HEK293 (cell line): Measurements from ENCODE around the gene KDM4C.

Experiments
- CTCF ChIA-PET: fragments of 350-600 bp; formaldehyde crosslinking; extraction: SDS; loops from one replicate; lab custom pipeline; 2021; ENCODE audit warnings: antibody characterized with exemption; lab: Yijun Ruan, JAX
- POLR2A ChIA-PET: fragments of 300-600 bp; formaldehyde crosslinking; extraction: SDS; loops from one replicate; lab custom pipeline; 2020; ENCODE audit warnings: antibody characterized with exemption, inconsistent platforms; lab: Yijun Ruan, JAX
- H3K27ac ChIP-seq: fragments of 200-500 bp; sonication (Bioruptor generic); 2 replicates; pipeline ENCODE4 v1.5.1; 2014; ENCODE audit warnings: low read depth, low read length, control low read depth, inconsistent platforms; ENCODE audit errors: extremely low read depth
- H3K36me3 ChIP-seq, 2 experiments: fragments of 200-500 bp in 1 of 2; sonication (Bioruptor generic) in 1 of 2; 1 replicate in 1 of 2; 2 replicates in 1 of 2; pipeline ENCODE4 v1.5.1; 2014 to 2017; ENCODE audit warnings: inconsistent platforms in 2 of 2, low read length in 2 of 2; ENCODE audit not compliant: control insufficient read depth in 2 of 2, insufficient read depth in 1 of 2
- H3K4me1 ChIP-seq: fragments of 200-500 bp; sonication (Bioruptor generic); 2 replicates; pipeline ENCODE4 v1.5.1; 2014; ENCODE audit warnings: mild to moderate bottlenecking, low read length, inconsistent platforms; ENCODE audit not compliant: control insufficient read depth, insufficient read depth
- H3K4me3 ChIP-seq: 2 replicates; pipeline ENCODE4 v1.5.1; 2011; ENCODE audit warnings: low read depth, mild to moderate bottlenecking, control low read depth, low read length, moderate library complexity
- H3K9me3 ChIP-seq: fragments of 200-500 bp; sonication (Bioruptor generic); 2 replicates; pipeline ENCODE4 v1.5.1; 2014; ENCODE audit warnings: low read depth, low read length, inconsistent platforms; ENCODE audit not compliant: control insufficient read depth, insufficient read depth
- GLI2 ChIP-seq: fragments of 450-650 bp; formaldehyde crosslinking; IDR thresholded peaks from 2 replicates; pipeline ENCODE4; 2017; ENCODE audit warnings: missing biosample characterization, missing genetic modification characterization, low read depth, borderline replicate concordance
- MYNN ChIP-seq: fragments of 450-650 bp; formaldehyde crosslinking; IDR thresholded peaks from 2 replicates; pipeline ENCODE4 v1.5.1; 2016; ENCODE audit warnings: missing biosample characterization, missing genetic modification characterization, borderline replicate concordance
- REPIN1 ChIP-seq: fragments of 450-650 bp; formaldehyde crosslinking; IDR thresholded peaks from 2 replicates; pipeline ENCODE4 v1.5.1; 2017; ENCODE audit warnings: missing biosample characterization, missing genetic modification characterization, low read depth
- WT1 ChIP-seq: fragments of 450-650 bp; formaldehyde crosslinking; IDR thresholded peaks from 2 replicates; pipeline ENCODE4 v1.5.1; 2016; ENCODE audit warnings: missing biosample characterization, missing genetic modification characterization
- YY1 ChIP-seq: fragments of 450-650 bp; formaldehyde crosslinking; IDR thresholded peaks from 2 replicates; pipeline ENCODE4 v1.5.1; 2018; ENCODE audit warnings: missing biosample characterization, missing genetic modification characterization
- ZNF146 ChIP-seq: fragments of 450-650 bp; formaldehyde crosslinking; IDR thresholded peaks from 2 replicates; pipeline ENCODE4 v1.5.1; 2016; ENCODE audit warnings: missing biosample characterization, missing genetic modification characterization
- ZNF155 ChIP-seq: fragments of 450-650 bp; formaldehyde crosslinking; IDR thresholded peaks from 2 replicates; pipeline ENCODE4 v1.5.1; 2016; ENCODE audit warnings: missing biosample characterization, missing genetic modification characterization
- ZNF214 ChIP-seq: fragments of 450-650 bp; formaldehyde crosslinking; IDR thresholded peaks from 2 replicates; pipeline ENCODE4 v1.5.1; 2017; ENCODE audit warnings: missing biosample characterization, mild to moderate bottlenecking, missing genetic modification characterization, borderline replicate concordance
- ZNF354C ChIP-seq: fragments of 450-650 bp; formaldehyde crosslinking; IDR thresholded peaks from 2 replicates; pipeline ENCODE4 v1.5.1; 2016; ENCODE audit warnings: missing biosample characterization, missing genetic modification characterization, low read depth, borderline replicate concordance
- ZNF366 ChIP-seq: fragments of 450-650 bp; formaldehyde crosslinking; conservative IDR thresholded peaks from 2 replicates; pipeline ENCODE4 v1.5.1; 2016; ENCODE audit warnings: missing biosample characterization, missing genetic modification characterization
- ZNF514 ChIP-seq: fragments of 450-650 bp; formaldehyde crosslinking; IDR thresholded peaks from 2 replicates; pipeline ENCODE4 v1.5.1; 2016; ENCODE audit warnings: missing biosample characterization, missing genetic modification characterization
- ZNF596 ChIP-seq: fragments of 450-650 bp; IDR thresholded peaks from 2 replicates; pipeline ENCODE4 v1.5.0; 2018; ENCODE audit warnings: missing biosample characterization, mild to moderate bottlenecking, missing genetic modification characterization, moderate library complexity
- ZNF623 ChIP-seq: fragments of 450-650 bp; formaldehyde crosslinking; IDR thresholded peaks from 2 replicates; pipeline ENCODE4 v1.5.1; 2016; ENCODE audit warnings: missing biosample characterization, missing genetic modification characterization
- ZSCAN16 ChIP-seq: fragments of 450-650 bp; formaldehyde crosslinking; IDR thresholded peaks from 2 replicates; pipeline ENCODE4 v1.5.1; 2016; ENCODE audit warnings: missing biosample characterization, missing genetic modification characterization
- TF ChIP-seq, protein P1 (sequence below): fragments of 450-650 bp; formaldehyde crosslinking; IDR thresholded peaks from 2 replicates; pipeline ENCODE4 v1.5.1; 2016; ENCODE audit warnings: missing biosample characterization, missing genetic modification characterization, borderline replicate concordance
- TF ChIP-seq, protein P2 (sequence below): fragments of 450-650 bp; IDR thresholded peaks from 2 replicates; pipeline ENCODE4 v1.5.1; 2018; ENCODE audit warnings: missing biosample characterization, missing genetic modification characterization
- TF ChIP-seq, protein P3 (sequence below): fragments of 450-650 bp; formaldehyde crosslinking; IDR thresholded peaks from 2 replicates; pipeline ENCODE4 v1.5.1; 2016; ENCODE audit warnings: missing biosample characterization, missing genetic modification characterization
- TF ChIP-seq, protein P4 (sequence below): fragments of 450-650 bp; formaldehyde crosslinking; IDR thresholded peaks from 2 replicates; pipeline ENCODE4 v1.5.1; 2016; ENCODE audit warnings: missing biosample characterization, missing genetic modification characterization
- TF ChIP-seq, protein P5 (sequence below): fragments of 450-650 bp; formaldehyde crosslinking; IDR thresholded peaks from 2 replicates; pipeline ENCODE4 v1.5.1; 2017; ENCODE audit warnings: missing biosample characterization, missing genetic modification characterization
- TF ChIP-seq, protein P6 (sequence below): fragments of 450-650 bp; formaldehyde crosslinking; IDR thresholded peaks from 2 replicates; pipeline ENCODE4 v1.5.1; 2016; ENCODE audit warnings: missing biosample characterization, missing genetic modification characterization

Gene KDM4C

DNA sequence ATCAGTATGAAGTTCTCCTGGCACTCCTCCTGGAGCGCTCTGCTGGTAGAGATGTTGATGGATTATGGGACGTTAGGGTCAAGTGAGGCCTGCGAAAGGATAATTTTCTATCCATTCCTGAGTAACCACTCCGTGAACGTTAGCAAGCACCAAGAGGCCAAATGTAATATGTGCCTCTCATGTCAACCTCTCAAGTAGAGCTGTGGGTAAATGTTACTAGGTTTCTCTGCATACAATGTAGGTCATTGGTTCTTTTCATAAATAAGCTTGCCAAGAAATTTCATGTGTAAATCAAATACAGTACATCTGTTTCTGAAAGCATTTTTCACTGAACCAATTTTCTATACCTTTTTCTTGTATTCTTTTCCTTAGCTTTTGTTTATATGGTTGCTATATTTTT is 126.3 kb downstream of the KDM4C start (continued):
- TF ChIP-seq, protein P1, sequence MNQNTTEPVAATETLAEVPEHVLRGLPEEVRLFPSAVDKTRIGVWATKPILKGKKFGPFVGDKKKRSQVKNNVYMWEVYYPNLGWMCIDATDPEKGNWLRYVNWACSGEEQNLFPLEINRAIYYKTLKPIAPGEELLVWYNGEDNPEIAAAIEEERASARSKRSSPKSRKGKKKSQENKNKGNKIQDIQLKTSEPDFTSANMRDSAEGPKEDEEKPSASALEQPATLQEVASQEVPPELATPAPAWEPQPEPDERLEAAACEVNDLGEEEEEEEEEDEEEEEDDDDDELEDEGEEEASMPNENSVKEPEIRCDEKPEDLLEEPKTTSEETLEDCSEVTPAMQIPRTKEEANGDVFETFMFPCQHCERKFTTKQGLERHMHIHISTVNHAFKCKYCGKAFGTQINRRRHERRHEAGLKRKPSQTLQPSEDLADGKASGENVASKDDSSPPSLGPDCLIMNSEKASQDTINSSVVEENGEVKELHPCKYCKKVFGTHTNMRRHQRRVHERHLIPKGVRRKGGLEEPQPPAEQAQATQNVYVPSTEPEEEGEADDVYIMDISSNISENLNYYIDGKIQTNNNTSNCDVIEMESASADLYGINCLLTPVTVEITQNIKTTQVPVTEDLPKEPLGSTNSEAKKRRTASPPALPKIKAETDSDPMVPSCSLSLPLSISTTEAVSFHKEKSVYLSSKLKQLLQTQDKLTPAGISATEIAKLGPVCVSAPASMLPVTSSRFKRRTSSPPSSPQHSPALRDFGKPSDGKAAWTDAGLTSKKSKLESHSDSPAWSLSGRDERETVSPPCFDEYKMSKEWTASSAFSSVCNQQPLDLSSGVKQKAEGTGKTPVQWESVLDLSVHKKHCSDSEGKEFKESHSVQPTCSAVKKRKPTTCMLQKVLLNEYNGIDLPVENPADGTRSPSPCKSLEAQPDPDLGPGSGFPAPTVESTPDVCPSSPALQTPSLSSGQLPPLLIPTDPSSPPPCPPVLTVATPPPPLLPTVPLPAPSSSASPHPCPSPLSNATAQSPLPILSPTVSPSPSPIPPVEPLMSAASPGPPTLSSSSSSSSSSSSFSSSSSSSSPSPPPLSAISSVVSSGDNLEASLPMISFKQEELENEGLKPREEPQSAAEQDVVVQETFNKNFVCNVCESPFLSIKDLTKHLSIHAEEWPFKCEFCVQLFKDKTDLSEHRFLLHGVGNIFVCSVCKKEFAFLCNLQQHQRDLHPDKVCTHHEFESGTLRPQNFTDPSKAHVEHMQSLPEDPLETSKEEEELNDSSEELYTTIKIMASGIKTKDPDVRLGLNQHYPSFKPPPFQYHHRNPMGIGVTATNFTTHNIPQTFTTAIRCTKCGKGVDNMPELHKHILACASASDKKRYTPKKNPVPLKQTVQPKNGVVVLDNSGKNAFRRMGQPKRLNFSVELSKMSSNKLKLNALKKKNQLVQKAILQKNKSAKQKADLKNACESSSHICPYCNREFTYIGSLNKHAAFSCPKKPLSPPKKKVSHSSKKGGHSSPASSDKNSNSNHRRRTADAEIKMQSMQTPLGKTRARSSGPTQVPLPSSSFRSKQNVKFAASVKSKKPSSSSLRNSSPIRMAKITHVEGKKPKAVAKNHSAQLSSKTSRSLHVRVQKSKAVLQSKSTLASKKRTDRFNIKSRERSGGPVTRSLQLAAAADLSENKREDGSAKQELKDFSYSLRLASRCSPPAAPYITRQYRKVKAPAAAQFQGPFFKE (tag by site-specific recombination), result no peak
- no peak for TF ChIP-seq ZNF146 (tag by site-specific recombination)

DNA sequence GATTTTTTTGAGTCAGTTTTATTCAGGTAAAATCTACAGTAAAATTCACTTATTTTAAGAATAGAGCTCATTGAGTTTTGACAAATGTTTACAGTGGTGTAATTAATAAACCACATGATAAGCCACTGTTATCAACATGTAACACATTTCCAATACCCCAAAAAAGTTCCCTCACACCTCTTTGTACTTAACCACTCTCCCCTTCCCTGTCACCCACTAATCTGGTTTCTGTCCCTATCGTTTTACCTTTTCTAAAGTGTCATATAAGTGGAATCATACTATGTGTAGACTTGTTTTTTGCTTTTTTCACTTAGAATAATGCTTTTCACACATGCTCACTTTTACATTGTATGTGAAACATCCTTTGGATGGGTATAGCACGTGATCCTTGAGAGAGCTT is 127.2 kb downstream of the KDM4C start:
- no peaks in the 10 kb centered on the region for H3K9me3 ChIP-seq
- CTCF ChIA-PET, result interaction anchor here (0.6 kb wide), 1 partner anchor 62 kb away, joined by 3 read pairs; no protein-coding TSS in a partner anchor
- no peaks in the 10 kb centered on the region for H3K4me1 ChIP-seq
- TF ChIP-seq, protein P2, sequence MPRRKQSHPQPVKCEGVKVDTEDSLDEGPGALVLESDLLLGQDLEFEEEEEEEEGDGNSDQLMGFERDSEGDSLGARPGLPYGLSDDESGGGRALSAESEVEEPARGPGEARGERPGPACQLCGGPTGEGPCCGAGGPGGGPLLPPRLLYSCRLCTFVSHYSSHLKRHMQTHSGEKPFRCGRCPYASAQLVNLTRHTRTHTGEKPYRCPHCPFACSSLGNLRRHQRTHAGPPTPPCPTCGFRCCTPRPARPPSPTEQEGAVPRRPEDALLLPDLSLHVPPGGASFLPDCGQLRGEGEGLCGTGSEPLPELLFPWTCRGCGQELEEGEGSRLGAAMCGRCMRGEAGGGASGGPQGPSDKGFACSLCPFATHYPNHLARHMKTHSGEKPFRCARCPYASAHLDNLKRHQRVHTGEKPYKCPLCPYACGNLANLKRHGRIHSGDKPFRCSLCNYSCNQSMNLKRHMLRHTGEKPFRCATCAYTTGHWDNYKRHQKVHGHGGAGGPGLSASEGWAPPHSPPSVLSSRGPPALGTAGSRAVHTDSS (tag by site-specific recombination), result no peak
- TF ChIP-seq ZNF514 (no peak), ZNF214 (tag by site-specific recombination) (no peak), ZNF366 (tag by site-specific recombination) (no peak), GLI2 (no peak), YY1 (tag by site-specific recombination) (no peak), ZSCAN16 (tag by site-specific recombination) (no peak), MYNN (no peak), REPIN1 (tag by site-specific recombination) (no peak), ZNF354C (tag by site-specific recombination) (no peak), ZNF155 (tag by site-specific recombination) (no peak), ZNF623 (tag by site-specific recombination) (no peak), WT1 (tag by site-specific recombination) (no peak), ZNF596 (no peak)
- TF ChIP-seq, protein P3, sequence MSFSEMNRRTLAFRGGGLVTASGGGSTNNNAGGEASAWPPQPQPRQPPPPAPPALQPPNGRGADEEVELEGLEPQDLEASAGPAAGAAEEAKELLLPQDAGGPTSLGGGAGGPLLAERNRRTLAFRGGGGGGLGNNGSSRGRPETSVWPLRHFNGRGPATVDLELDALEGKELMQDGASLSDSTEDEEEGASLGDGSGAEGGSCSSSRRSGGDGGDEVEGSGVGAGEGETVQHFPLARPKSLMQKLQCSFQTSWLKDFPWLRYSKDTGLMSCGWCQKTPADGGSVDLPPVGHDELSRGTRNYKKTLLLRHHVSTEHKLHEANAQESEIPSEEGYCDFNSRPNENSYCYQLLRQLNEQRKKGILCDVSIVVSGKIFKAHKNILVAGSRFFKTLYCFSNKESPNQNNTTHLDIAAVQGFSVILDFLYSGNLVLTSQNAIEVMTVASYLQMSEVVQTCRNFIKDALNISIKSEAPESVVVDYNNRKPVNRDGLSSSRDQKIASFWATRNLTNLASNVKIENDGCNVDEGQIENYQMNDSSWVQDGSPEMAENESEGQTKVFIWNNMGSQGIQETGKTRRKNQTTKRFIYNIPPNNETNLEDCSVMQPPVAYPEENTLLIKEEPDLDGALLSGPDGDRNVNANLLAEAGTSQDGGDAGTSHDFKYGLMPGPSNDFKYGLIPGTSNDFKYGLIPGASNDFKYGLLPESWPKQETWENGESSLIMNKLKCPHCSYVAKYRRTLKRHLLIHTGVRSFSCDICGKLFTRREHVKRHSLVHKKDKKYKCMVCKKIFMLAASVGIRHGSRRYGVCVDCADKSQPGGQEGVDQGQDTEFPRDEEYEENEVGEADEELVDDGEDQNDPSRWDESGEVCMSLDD, result no peak
- TF ChIP-seq, protein P4, sequence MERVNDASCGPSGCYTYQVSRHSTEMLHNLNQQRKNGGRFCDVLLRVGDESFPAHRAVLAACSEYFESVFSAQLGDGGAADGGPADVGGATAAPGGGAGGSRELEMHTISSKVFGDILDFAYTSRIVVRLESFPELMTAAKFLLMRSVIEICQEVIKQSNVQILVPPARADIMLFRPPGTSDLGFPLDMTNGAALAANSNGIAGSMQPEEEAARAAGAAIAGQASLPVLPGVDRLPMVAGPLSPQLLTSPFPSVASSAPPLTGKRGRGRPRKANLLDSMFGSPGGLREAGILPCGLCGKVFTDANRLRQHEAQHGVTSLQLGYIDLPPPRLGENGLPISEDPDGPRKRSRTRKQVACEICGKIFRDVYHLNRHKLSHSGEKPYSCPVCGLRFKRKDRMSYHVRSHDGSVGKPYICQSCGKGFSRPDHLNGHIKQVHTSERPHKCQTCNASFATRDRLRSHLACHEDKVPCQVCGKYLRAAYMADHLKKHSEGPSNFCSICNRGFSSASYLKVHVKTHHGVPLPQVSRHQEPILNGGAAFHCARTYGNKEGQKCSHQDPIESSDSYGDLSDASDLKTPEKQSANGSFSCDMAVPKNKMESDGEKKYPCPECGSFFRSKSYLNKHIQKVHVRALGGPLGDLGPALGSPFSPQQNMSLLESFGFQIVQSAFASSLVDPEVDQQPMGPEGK, result no peak
- TF ChIP-seq, protein P5, sequence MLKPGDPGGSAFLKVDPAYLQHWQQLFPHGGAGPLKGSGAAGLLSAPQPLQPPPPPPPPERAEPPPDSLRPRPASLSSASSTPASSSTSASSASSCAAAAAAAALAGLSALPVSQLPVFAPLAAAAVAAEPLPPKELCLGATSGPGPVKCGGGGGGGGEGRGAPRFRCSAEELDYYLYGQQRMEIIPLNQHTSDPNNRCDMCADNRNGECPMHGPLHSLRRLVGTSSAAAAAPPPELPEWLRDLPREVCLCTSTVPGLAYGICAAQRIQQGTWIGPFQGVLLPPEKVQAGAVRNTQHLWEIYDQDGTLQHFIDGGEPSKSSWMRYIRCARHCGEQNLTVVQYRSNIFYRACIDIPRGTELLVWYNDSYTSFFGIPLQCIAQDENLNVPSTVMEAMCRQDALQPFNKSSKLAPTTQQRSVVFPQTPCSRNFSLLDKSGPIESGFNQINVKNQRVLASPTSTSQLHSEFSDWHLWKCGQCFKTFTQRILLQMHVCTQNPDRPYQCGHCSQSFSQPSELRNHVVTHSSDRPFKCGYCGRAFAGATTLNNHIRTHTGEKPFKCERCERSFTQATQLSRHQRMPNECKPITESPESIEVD (tag by site-specific recombination), result no peak
- TF ChIP-seq, protein P6, sequence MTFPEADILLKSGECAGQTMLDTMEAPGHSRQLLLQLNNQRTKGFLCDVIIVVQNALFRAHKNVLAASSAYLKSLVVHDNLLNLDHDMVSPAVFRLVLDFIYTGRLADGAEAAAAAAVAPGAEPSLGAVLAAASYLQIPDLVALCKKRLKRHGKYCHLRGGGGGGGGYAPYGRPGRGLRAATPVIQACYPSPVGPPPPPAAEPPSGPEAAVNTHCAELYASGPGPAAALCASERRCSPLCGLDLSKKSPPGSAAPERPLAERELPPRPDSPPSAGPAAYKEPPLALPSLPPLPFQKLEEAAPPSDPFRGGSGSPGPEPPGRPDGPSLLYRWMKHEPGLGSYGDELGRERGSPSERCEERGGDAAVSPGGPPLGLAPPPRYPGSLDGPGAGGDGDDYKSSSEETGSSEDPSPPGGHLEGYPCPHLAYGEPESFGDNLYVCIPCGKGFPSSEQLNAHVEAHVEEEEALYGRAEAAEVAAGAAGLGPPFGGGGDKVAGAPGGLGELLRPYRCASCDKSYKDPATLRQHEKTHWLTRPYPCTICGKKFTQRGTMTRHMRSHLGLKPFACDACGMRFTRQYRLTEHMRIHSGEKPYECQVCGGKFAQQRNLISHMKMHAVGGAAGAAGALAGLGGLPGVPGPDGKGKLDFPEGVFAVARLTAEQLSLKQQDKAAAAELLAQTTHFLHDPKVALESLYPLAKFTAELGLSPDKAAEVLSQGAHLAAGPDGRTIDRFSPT, result no peak

More for the DNA sequence above, 127.2 kb downstream of the KDM4C start:
- Histone ChIP-seq H3K27ac (no peak overlapping the region), H3K36me3 (no peaks in the 10 kb centered on the region), H3K4me3 (no peak overlapping the region)
- POLR2A ChIA-PET, result no interaction called here
